Breast epithelium (tissue), 4 donors: Measurements from ENCODE around the gene SLC4A1AP. TPM values are rescaled to one million over a fixed set of nuclear protein-coding genes. Genes with fewer than 3 reads are reported as not detected.

Experiments used
- DNase-seq, 2 donors: peaks; one replicate each; pipeline ENCODE4 v3.0.0-alpha.2; 2019; ENCODE audit warnings: low spot score in 2 of 2
- H3K27ac ChIP-seq, 2 donors: fragments of 200-600 bp; sonication (generic) in 1 of 2; one replicate each; pipeline ENCODE4 v1.5.1; 2016 to 2019; ENCODE audit warnings: mild to moderate bottlenecking in 1 of 2
- H3K27me3 ChIP-seq, 2 donors: fragments of 200-600 bp; sonication (generic) in 1 of 2; one replicate each; pipeline versions ENCODE4 v1.5.1 to v1.6.0; 2017 to 2019; ENCODE audit warnings: control low read depth in 1 of 2, mild to moderate bottlenecking in 1 of 2
- H3K36me3 ChIP-seq: fragments of 200-600 bp; one replicate; pipeline ENCODE4 v1.5.1; 2019
- H3K4me1 ChIP-seq, 2 donors: fragments of 200-600 bp; sonication (generic); one replicate each; pipeline ENCODE4 v1.5.1; 2016 to 2019; ENCODE audit warnings: control low read depth in 1 of 2
- H3K4me3 ChIP-seq, 3 donors: fragments of 200-600 bp; sonication (generic); 1 replicate in 2 of 3; 2 replicates in 1 of 3; pipeline ENCODE4 v1.5.1; 2016 to 2019; ENCODE audit warnings: mild to moderate bottlenecking in 3 of 3, moderate library complexity in 2 of 3
- H3K9me3 ChIP-seq, 2 donors: fragments of 200-600 bp; sonication (generic) in 1 of 2; one replicate each; pipeline ENCODE4 v1.5.1; 2016 to 2019; ENCODE audit warnings: control low read depth in 1 of 2
- POLR2A ChIP-seq: fragments of 450-650 bp; IDR thresholded peaks from one replicate; pipeline ENCODE4 v1.6.1; 2016; ENCODE audit warnings: antibody characterized with exemption, mild to moderate bottlenecking, moderate library complexity
- POLR2AphosphoS5 ChIP-seq, 3 donors: sonication (generic); formaldehyde crosslinking; IDR thresholded peaks; one replicate each; pipeline ENCODE4 v1.6.1; 2017; ENCODE audit warnings: antibody characterized with exemption in 3 of 3
- intact Hi-C: fragments of 100-400 bp; cut with DNase I; formaldehyde crosslinking; loops from one replicate; pipeline ENCODE4 v1.15.1; 2023; ENCODE audit warnings: low total_unique reads
- total RNA-seq, 3 donors: library from RNA; depleted of rRNA; stranded (reverse); fragments of >200 nt; gene quantifications; one replicate each; pipeline ENCODE4 v1.1.0, GENCODE V29; 2016
- TF ChIP-seq, protein P1 (sequence below), 3 donors: fragments of 450-650 bp; IDR thresholded peaks; one replicate each; pipeline ENCODE4 v1.5.1; 2016 to 2017; ENCODE audit warnings: antibody characterized with exemption in 3 of 3, mild to moderate bottlenecking in 3 of 3, moderate library complexity in 3 of 3

The SLC4A1AP gene
- total RNA-seq, 3 donors from 2014 or later, result 23.3 to 27.1 (median 24.3) TPM

DNA sequence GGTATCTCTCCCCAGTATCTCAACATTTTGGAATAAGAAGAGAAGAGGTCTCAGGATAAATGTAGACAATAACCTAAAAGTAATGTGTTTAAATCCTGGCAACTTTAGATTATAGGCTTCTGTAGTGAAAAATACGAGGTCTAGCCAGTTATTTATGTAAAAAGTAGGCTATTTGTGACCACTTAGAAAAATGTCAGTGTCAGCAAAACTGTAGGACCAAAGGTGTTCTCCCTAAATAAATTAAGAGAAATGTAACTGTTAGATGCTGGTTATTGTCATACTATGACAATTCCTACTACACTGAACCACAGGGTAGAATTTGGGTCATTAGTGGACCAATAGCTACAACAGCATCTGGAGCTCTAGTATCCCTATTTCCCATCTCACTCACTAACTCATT lies 2.3 kb upstream of the SLC4A1AP start:
- Histone ChIP-seq H3K9me3 (no peaks in the 10 kb centered on the region), H3K27ac (no peak overlapping the region), H3K4me1 (peaks cover 0 to 5% of the 10 kb centered on the region in 2 donors), H3K4me3 (no peak overlapping the region), H3K36me3 (peaks cover 6% of the 10 kb centered on the region), H3K27me3 (no peaks in the 10 kb centered on the region)
- DNase-seq, result no peak
- intact Hi-C loops, result no loop called here
- TF ChIP-seq, protein P1, sequence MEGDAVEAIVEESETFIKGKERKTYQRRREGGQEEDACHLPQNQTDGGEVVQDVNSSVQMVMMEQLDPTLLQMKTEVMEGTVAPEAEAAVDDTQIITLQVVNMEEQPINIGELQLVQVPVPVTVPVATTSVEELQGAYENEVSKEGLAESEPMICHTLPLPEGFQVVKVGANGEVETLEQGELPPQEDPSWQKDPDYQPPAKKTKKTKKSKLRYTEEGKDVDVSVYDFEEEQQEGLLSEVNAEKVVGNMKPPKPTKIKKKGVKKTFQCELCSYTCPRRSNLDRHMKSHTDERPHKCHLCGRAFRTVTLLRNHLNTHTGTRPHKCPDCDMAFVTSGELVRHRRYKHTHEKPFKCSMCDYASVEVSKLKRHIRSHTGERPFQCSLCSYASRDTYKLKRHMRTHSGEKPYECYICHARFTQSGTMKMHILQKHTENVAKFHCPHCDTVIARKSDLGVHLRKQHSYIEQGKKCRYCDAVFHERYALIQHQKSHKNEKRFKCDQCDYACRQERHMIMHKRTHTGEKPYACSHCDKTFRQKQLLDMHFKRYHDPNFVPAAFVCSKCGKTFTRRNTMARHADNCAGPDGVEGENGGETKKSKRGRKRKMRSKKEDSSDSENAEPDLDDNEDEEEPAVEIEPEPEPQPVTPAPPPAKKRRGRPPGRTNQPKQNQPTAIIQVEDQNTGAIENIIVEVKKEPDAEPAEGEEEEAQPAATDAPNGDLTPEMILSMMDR (IDR thresholded peaks at IDR 0.05), result no peak
- TF ChIP-seq POLR2A (no peak), POLR2AphosphoS5 (IDR thresholded peaks at IDR 0.05) (no peak)

DNA sequence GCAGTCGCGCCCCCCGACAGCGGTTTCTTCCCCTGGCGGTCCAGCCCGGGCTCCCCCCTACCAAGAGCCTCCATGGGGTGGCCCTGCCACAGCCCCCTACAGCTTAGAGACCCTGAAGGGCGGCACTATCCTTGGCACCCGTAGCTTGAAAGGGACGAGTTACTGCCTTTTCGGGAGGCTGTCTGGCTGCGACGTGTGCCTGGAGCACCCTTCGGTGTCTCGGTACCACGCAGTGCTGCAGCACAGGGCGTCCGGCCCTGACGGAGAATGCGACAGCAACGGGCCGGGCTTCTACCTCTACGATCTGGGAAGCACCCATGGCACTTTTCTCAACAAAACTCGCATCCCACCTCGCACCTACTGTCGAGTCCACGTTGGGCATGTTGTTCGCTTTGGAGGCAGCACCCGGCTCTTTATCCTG lies 475 bp downstream of the SLC4A1AP start:
- Histone ChIP-seq H3K9me3 (no peaks in the 10 kb centered on the region), H3K4me1 (peaks cover 0 to 5% of the 10 kb centered on the region in 2 donors), H3K27me3 (no peaks in the 10 kb centered on the region), H3K36me3 (no peaks in the 10 kb centered on the region), H3K4me3 (peak overlapping the region; percentile 76 to 95 (median 77)), H3K27ac (peak overlapping the region; percentile 86 to 96)
- intact Hi-C loops, result no loop called here
- DNase-seq, result no peak
- TF ChIP-seq, protein P1 (IDR thresholded peaks at IDR 0.05), result no peak
- no peak for TF ChIP-seq POLR2AphosphoS5 (IDR thresholded peaks at IDR 0.05)
- TF ChIP-seq POLR2A, result no peak

DNA sequence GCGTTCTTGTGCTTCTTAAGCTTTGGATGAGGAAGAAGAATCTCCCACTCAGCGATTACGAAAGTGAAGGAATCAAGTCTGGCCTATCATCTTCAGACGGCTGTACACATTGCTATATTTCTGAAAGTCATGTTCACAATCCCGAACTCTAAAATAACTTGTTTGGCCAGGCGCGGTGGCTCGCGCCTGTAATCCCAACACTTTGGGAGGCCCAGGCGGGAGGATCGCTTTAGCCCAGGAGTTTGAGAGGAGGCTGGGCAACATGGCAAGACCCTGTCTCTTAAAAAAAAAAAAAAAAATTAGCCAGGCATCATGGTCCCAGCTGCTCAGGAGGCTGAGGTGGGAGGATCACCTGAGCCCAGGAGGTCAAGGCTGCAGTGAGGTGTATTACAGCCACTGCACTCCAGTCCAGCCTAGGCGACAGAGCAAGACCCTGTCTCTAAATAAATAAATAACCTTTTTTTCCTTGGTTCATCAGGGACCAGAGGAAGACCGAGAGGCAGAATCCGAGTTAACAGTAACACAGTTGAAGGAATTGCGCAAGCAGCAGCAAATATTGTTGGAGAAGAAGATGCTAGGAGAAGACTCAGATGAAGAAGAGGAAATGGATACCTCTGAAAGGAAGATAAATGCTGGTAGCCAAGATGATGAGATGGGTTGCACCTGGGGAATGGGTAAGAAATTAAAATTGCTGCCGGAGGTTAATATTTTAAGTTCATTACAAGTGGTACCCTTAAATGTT lies 1.1 kb downstream of the SLC4A1AP start:
- no peaks in the 10 kb centered on the region for H3K9me3 ChIP-seq
- no peaks in the 10 kb centered on the region for H3K36me3 ChIP-seq
- H3K27me3 ChIP-seq, result no peaks in the 10 kb centered on the region
- TF ChIP-seq POLR2AphosphoS5 (IDR thresholded peaks at IDR 0.05) (no peak), POLR2A (no peak)
- TF ChIP-seq, protein P1 (IDR thresholded peaks at IDR 0.05), result no peak
- peaks cover 0 to 5% of the 10 kb centered on the region in 2 donors for H3K4me1 ChIP-seq
- peak overlapping the region; percentile 76 to 95 (median 77) for H3K4me3 ChIP-seq
- no peak for DNase-seq
- no peak overlapping the region for H3K27ac ChIP-seq
- intact Hi-C loops, result no loop called here

DNA sequence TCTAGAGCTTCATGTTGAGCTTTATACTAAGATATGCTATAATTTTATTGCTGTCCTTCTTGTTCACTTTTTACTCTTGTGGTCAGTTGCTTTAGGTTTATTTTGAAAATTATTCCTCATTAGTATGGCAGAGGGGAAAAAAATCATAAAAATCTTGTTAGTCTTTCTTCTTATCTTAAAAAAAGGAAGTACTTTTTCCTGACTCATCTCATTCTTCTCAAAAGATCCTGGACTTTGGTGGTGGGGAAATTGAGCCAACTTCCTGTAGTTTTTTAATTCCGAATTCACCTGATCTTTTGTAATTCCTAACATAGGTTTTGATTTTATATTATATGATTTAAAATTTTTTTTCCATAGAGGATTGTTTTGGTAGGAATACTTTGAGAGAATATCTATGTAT lies 3.8 kb downstream of the SLC4A1AP start:
- H3K9me3 ChIP-seq, result no peaks in the 10 kb centered on the region
- H3K27me3 ChIP-seq, result no peaks in the 10 kb centered on the region
- H3K4me1 ChIP-seq, result peaks cover 0 to 2% of the 10 kb centered on the region in 2 donors
- no peak overlapping the region for H3K4me3 ChIP-seq
- DNase-seq, result no peak
- no peaks in the 10 kb centered on the region for H3K36me3 ChIP-seq
- intact Hi-C loops, result no loop called here
- TF ChIP-seq, protein P1 (IDR thresholded peaks at IDR 0.05), result no peak
- no peak for TF ChIP-seq POLR2AphosphoS5 (IDR thresholded peaks at IDR 0.05)
- TF ChIP-seq POLR2A, result no peak
- H3K27ac ChIP-seq, result no peak overlapping the region

DNA sequence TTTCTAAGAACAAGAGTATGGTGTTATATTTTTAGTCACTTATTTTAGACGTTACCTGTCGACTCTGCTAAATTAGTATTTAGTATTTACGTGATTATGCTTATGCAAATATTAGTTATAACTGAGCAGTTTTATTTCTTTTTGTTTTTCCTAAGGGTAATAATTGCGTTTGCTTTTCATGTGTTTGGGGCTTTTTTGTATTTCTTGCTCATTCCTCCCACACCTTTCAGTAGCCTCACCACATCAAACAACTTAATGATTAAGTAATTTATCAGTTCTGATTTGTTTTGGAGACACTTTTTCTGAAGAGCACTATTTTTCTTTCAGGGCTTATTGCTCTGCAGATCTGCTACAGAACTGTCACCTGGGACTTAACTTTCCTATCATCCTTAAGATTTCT lies 7.5 kb downstream of the SLC4A1AP start:
- intact Hi-C loops, result no loop called here
- no peaks in the 10 kb centered on the region for H3K36me3 ChIP-seq

More for the DNA sequence above, 7.5 kb downstream of the SLC4A1AP start:
- Histone ChIP-seq H3K4me1 (no peaks in the 10 kb centered on the region), H3K9me3 (no peaks in the 10 kb centered on the region), H3K4me3 (no peak overlapping the region), H3K27ac (no peak overlapping the region), H3K27me3 (no peaks in the 10 kb centered on the region)
- TF ChIP-seq, protein P1 (IDR thresholded peaks at IDR 0.05), result no peak
- TF ChIP-seq POLR2AphosphoS5 (IDR thresholded peaks at IDR 0.05), result no peak
- no peak for TF ChIP-seq POLR2A
- DNase-seq, result no peak
